T-helper 2 cell treated with Interferon-gamma antibody and Interleukin-4, amounts not matched to agents 100 ng/mL and 5 ng/mL, for 36 hours (primary cell): Measurements from ENCODE around the gene NUDT22. TPM values are rescaled to one million over a fixed set of nuclear protein-coding genes. Genes with fewer than 3 reads are reported as not detected.

Source experiments
- intact Hi-C: fragments of 100-400 bp; cut with micrococcal nuclease; formaldehyde crosslinking; loops from one replicate; pipeline ENCODE4 v1.15.1; 2023
- total RNA-seq: library from RNA; stranded (reverse); gene quantifications from 2 replicates; pipeline ENCODE4 v1.2.3, GENCODE V29; 2022

NUDT22 gene
- total RNA-seq, 1 donor from 2014 or later = 79.8 TPM

DNA sequence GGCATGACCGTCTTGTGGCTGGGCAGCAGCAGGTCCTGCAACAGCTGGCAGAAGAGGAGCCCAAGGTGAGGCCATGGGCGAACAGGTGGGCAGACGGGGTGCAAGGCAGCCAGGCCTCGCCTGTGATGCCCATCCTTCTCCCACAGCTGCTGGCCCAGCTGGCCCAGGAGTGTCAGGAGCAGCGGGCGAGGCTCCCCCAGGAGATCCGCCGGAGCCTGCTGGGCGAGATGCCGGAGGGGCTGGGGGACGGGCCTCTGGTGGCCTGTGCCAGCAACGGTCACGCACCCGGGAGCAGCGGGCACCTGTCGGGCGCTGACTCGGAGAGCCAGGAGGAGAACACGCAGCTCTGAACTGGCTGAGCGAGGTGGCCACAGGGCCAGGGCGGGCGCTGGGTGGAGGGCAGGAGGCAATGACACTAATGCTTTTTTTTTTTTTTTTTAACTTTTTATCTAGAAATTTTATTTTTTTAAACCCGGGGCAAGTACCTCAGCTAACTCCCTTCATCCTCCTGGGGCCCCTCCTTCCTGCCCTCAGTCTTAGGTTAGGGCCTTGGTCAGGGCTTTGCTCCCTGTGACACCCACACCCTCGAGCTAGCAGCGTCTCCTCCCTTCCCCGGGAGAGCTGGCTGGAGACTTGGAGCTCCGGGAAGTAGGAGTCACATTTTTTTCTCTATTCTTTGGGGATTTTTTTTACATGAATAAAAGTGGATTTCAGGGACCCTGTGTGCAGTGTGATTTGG is 41.3 kb downstream of the NUDT22 start:
- intact Hi-C loops = no loop called here

DNA sequence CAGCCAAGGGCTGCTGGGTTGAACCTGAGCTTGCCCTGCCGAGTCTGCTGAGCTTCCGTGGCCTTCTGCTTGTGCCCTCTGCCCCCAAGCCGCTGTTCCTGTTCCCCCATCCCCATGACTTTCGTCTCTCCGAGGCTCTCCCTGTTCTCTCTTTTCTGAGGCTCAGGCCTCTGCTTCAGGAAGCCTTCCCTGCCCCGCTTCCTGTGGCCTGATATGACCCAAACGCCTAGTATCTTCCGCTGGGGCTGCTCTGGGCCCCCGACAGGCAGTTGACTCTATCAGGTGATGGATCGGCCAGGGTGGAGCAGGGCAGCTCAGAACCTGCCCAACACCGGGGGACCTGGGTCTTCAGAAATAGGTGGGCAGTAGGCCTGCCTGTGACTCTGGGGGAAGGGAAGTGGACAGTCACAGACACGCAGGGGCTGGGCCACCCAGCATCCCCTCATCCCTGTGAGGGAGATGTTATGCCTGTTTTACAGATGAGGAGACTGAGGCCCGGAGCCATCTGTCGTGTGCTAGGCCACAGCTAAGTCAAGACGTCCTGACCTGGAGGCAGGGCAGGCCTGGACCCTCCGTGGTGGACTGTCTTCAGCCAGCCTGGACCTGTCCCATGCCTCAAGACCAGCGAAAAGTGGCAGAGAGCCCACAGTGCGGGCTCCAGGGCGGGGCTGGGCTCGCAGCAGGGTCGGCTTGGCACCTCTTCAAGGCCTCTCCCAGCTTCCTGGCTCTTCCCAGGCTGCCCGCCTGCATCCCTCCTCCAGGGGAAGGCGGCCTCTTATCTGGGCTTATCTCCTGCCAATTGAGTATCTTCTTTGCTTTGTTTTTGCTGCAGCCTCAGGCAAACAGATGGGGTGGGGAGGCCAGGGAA is 42.2 kb downstream of the NUDT22 start:
- intact Hi-C loops = loop anchor here (2.0 kb wide), 1 partner anchor 61 kb away; the partner anchor contains the start of gene FERMT3

DNA sequence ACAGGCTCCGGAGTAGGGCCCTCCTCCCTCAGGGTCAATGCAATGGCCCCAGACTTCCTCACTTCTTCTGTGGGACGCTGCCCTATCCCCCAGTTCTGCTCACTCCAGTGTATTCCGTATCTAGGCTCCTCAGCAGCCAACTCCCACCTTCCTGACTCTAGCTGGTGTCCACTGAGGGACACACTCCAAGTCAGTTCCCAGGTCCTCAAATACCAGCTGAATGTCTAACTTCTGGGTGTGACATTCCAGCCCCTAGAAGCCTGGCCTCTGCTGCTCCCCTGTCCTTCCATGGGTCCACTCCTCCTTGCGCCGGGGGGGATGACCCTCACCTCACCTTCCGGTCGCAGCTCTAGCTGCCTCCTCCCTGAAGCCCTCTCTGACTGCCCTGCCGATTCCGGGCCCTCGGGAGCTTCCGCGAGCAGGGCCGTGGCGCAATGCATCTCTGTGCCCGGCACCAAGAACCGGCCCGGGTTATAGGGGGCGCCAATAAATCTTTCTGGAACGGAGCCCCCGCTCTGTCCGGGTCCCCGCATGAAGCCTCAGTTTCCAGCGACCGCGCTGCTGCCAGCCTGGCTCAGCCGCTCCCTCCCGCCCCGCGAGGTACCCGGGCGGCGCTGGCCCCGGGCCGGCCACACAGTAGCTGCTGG is 42.9 kb downstream of the NUDT22 start:
- intact Hi-C loops = loop anchor here (1.0 to 2.0 kb wide), 3 partner anchors 18 to 62 kb away; partner anchors contain the start of genes FERMT3, NUDT22, PLCB3 and TRPT1

DNA sequence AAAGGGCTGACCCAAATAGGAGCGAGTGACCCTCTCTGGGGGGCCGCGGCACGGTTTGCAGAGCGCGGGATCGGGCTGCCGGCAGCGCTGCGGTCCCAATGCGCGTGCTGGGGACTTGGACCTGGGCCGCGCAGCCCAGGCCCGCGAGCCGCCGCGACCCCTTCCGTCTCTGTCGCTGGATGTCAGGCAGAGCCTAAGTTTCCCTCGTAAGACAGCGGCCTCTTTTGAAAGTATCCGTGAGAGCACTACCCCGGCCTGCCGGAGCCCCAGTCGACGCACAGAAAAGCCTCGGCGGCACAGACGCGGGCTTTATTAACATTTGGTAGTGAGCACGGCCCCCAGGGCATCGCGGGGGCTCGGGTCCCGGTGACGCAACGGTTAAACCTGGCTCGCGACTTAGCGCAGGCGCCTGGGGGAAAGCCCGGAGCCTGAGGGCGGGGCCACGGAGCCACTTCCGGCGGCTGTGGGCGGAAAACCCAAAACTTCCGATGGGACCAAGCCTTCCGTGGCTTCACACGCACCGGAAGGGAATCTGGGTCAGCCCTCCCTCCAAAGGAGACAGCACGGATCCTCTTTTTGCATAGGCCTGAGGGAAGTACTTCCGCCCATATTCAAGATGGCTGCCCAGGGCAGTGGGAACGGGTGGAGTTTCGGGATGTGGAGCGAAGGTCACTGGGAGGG is 43.6 kb downstream of the NUDT22 start:
- intact Hi-C loops = loop anchor here (1.0 to 2.0 kb wide), 8 partner anchors 16 to 71 kb away; partner anchors contain the start of genes CCDC88B, ESRRA, FERMT3 and FKBP2

DNA sequence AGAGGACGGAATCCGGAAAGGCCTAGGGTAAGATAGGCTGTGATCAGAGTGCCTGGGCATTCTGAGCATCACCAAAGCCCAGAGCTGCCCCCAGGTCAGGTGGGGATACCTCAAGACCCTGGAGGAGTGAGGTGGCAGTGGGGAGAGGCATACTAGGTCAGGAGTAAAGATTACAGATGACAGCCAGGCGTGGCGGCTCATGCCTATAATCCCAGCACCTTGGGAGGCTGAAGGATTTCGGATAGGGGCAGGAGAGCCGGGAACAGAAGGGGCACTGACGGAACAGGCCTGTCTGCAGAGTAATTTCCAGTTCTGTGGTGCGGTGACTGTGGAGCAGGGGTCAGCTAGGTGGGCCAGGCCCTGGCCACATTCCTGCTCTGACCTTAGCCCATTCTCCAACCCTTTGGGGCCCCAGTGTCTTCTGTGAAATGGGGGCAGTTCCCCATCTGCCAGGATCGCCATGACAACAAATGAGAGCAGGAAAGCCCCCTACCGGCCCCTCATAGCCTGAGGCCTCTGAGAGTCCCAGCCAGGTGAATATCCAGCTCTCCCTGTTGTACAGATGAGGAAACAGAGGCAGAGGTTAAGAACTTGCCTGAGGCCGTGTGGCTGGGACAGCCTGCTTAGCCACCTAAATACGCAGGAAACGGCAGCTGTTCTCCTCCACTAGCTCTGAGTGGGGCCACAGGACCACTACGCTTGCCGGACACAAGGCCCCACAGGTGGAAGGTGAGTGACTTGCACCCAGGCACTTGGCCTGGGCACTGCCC is 49.1 kb downstream of the NUDT22 start:
- intact Hi-C loops = no loop called here

- intact Hi-C loops = no loop called here
Measured at GRCh38 chr11:64275841-64276240, 49.8 kb downstream of the NUDT22 start.

- intact Hi-C loops = no loop called here
Measured at GRCh38 chr11:64276653-64277431, 50.8 kb downstream of the NUDT22 start.

GRCh38 chr11:64278576-64279190 is 52.6 kb downstream of the NUDT22 start:
- intact Hi-C loops = no loop called here

Other genes with a start within 250 kb of the NUDT22 start
- 98.0 and 99.0 TPM in 2 replicates for gene OTUB1, start 239.8 kb upstream of the NUDT22 start, total RNA-seq
- gene FLRT1, start 190.3 kb upstream of the NUDT22 start, total RNA-seq = not detected in 2 replicates
- gene MACROD1, start 60.2 kb upstream of the NUDT22 start, total RNA-seq = 11.1 and 11.4 TPM in 2 replicates
- gene STIP1, start 40.1 kb upstream of the NUDT22 start, total RNA-seq = 267 and 285 TPM in 2 replicates
- gene FERMT3, start 19.6 kb upstream of the NUDT22 start, total RNA-seq = 210 and 211 TPM in 2 replicates
- gene TRPT1, start 88 bp upstream of the NUDT22 start, total RNA-seq = 23.0 and 29.5 TPM in 2 replicates
- gene DNAJC4, start 4.3 kb downstream of the NUDT22 start, total RNA-seq = 27.5 and 29.9 TPM in 2 replicates
- 59.8 and 60.4 TPM in 2 replicates for gene VEGFB, start 8.3 kb downstream of the NUDT22 start, total RNA-seq
- gene FKBP2, start 14.8 kb downstream of the NUDT22 start, total RNA-seq = 36.6 and 40.3 TPM in 2 replicates
- gene PPP1R14B, start 20.7 kb downstream of the NUDT22 start, total RNA-seq = 141 and 144 TPM in 2 replicates
- gene PLCB3, start 25.3 kb downstream of the NUDT22 start, total RNA-seq = 12.7 TPM in 2 replicates
- 31.8 and 36.1 TPM in 2 replicates for gene BAD, start 58.4 kb downstream of the NUDT22 start, total RNA-seq
- gene GPR137, start 59.6 kb downstream of the NUDT22 start, total RNA-seq = 34.8 and 36.5 TPM in 2 replicates
- not detected in 2 replicates for gene KCNK4, start 65.0 kb downstream of the NUDT22 start, total RNA-seq
- not detected in 2 replicates for gene CATSPERZ, start 74.1 kb downstream of the NUDT22 start, total RNA-seq
- gene ESRRA, start 79.2 kb downstream of the NUDT22 start, total RNA-seq = 40.9 and 47.6 TPM in 2 replicates
- 212 and 218 TPM in 2 replicates for gene TRMT112, start 91.3 kb downstream of the NUDT22 start, total RNA-seq
- gene PRDX5, start 91.8 kb downstream of the NUDT22 start, total RNA-seq = 114 and 119 TPM in 2 replicates
- gene CCDC88B, start 113.9 kb downstream of the NUDT22 start, total RNA-seq = 132 and 135 TPM in 2 replicates
- gene RPS6KA4, start 132.9 kb downstream of the NUDT22 start, total RNA-seq = 39.3 and 42.0 TPM in 2 replicates